B cell (primary cell): Measurements from ENCODE around the gene RAPGEF1. TPM values are rescaled to one million over a fixed set of nuclear protein-coding genes. Genes with fewer than 3 reads are reported as not detected.
A peak's percentile ranks its signal among the peaks of the same experiment; 100 is the strongest.

Experiments
- ATAC-seq: fragments of 200-7000 bp; cut with Tn5 transposase; one replicate; pipeline ENCODE4 v1.10.0; 2021; ENCODE audit warnings: low read depth, mild to moderate bottlenecking, moderate number of reproducible peaks, moderate library complexity
- CTCF ChIA-PET: fragments of 350-600 bp; sonication (Branson Sonifier 250); formaldehyde crosslinking; loops from one replicate; lab custom pipeline; 2021; ENCODE audit warnings: antibody characterized with exemption, inconsistent platforms; lab: Charles Lee
- POLR2A ChIA-PET: fragments of 350-600 bp; sonication (Branson Sonifier 250); formaldehyde crosslinking; loops from one replicate; lab custom pipeline; 2021; ENCODE audit warnings: antibody characterized with exemption; lab: Charles Lee
- DNase-seq: peaks from one replicate; pipeline ENCODE4 v3.0.0; 2013
- H2AFZ ChIP-seq: 2 replicates; pipeline ENCODE4 v1.6.1; 2012; ENCODE audit warnings: mild to moderate bottlenecking, low read depth, low read length; ENCODE audit not compliant: insufficient read depth, poor library complexity, severe bottlenecking
- H3K27ac ChIP-seq, 2 donors: 1 replicate in 1 of 2; 2 replicates in 1 of 2; pipeline ENCODE4 v1.5.1; 2012 to 2013; ENCODE audit warnings: low read length in 2 of 2, mild to moderate bottlenecking in 2 of 2, moderate library complexity in 1 of 2
- H3K27me3 ChIP-seq, 4 experiments: fragments of 200-600 bp in 1 of 4; sonication (generic) in 1 of 4; replicated peaks in 1 of 4; 1 replicate in 2 of 4; 2 replicates in 2 of 4; pipeline versions ENCODE4 v1.6.1 to v1.7.0; 2013 to 2016; ENCODE audit warnings: low read length in 3 of 4, mild to moderate bottlenecking in 2 of 4, mixed read lengths in 1 of 4, moderate library complexity in 1 of 4; ENCODE audit not compliant: insufficient read depth in 4 of 4, control insufficient read depth in 3 of 4; ENCODE audit errors: control extremely low read depth in 1 of 4
- H3K36me3 ChIP-seq, 2 experiments: replicated peaks in 1 of 2; 1 replicate in 1 of 2; 2 replicates in 1 of 2; pipeline versions ENCODE4 v1.6.1 to v1.7.1; 2013; ENCODE audit warnings: low read length in 1 of 2; ENCODE audit not compliant: insufficient read depth in 2 of 2, control insufficient read depth in 1 of 2; ENCODE audit errors: control extremely low read depth in 1 of 2, extremely low read depth in 1 of 2
- H3K4me1 ChIP-seq, 2 donors: fragments of 200-600 bp in 1 of 2; sonication (generic) in 1 of 2; 1 replicate in 1 of 2; 2 replicates in 1 of 2; pipeline versions ENCODE4 v1.5.1 to v1.6.1; 2013 to 2017; ENCODE audit warnings: low read length in 2 of 2; ENCODE audit not compliant: control insufficient read depth in 2 of 2, insufficient read depth in 2 of 2
- H3K4me2 ChIP-seq: replicated peaks from 2 replicates; pipeline ENCODE3; 2012; ENCODE audit warnings: mild to moderate bottlenecking, low read depth, low read length; ENCODE audit not compliant: poor library complexity, severe bottlenecking
- H3K4me3 ChIP-seq, 5 experiments: fragments of 200-600 bp in 1 of 5; sonication (generic) in 1 of 5; 1 replicate in 3 of 5; 2 replicates in 2 of 5; pipeline versions ENCODE4 v1.5.1 to v1.7.0; 2011 to 2016; ENCODE audit warnings: low read length in 4 of 5, mild to moderate bottlenecking in 4 of 5, low read depth in 2 of 5, control low read depth in 1 of 5, moderate library complexity in 1 of 5; ENCODE audit not compliant: insufficient read depth in 1 of 5; ENCODE audit errors: control extremely low read depth in 1 of 5, extremely low read depth in 1 of 5
- H3K79me2 ChIP-seq: fragments of 200-600 bp; sonication (generic); one replicate; pipeline ENCODE4 v1.6.0; 2016; ENCODE audit warnings: low read length; ENCODE audit not compliant: control insufficient read depth, insufficient read depth
- H3K9ac ChIP-seq: fragments of 200-600 bp; sonication (generic); 2 replicates; pipeline ENCODE4 v1.6.1; 2017; ENCODE audit warnings: mild to moderate bottlenecking, low read length, moderate library complexity
- H3K9me3 ChIP-seq, 3 donors: one replicate each; pipeline versions ENCODE4 v1.6.1 to v1.7.1; 2013; ENCODE audit warnings: low read length in 2 of 3; ENCODE audit not compliant: control insufficient read depth in 2 of 3, insufficient read depth in 1 of 3; ENCODE audit errors: control extremely low read depth in 1 of 3
- H4K20me1 ChIP-seq: 2 replicates; pipeline ENCODE4 v1.6.0; 2012; ENCODE audit warnings: mild to moderate bottlenecking, low read length; ENCODE audit not compliant: insufficient read depth, control insufficient read depth, poor library complexity, severe bottlenecking
- H3K27ac Mint-ChIP-seq: one replicate; pipeline ENCODE4 v1.8.0; 2021; ENCODE audit warnings: mixed read lengths
- H3K27me3 Mint-ChIP-seq: one replicate; pipeline ENCODE4 v1.8.0; 2021; ENCODE audit warnings: mixed read lengths
- H3K4me1 Mint-ChIP-seq: one replicate; pipeline ENCODE4 v1.8.0; 2021; ENCODE audit warnings: mixed read lengths
- H3K4me3 Mint-ChIP-seq: one replicate; pipeline ENCODE4 v1.8.0; 2021; ENCODE audit warnings: mixed read lengths
- H3K9me3 Mint-ChIP-seq: one replicate; pipeline ENCODE4 v1.8.0; 2022; ENCODE audit warnings: mixed read lengths; ENCODE audit not compliant: insufficient read depth
- EZH2 ChIP-seq: IDR thresholded peaks from 2 replicates; pipeline ENCODE4 v1.6.1; 2012; ENCODE audit warnings: borderline replicate concordance, low read depth, mild to moderate bottlenecking, moderate library complexity, low read length; ENCODE audit not compliant: insufficient read depth, poor library complexity, severe bottlenecking
- WGBS: methylation state at CpG from one replicate; pipeline ENCODE4 v1.1.5; 2013; ENCODE audit warnings: missing lambda C conversion rate; ENCODE audit not compliant: insufficient coverage; 5-methylcytosine and 5-hydroxymethylcytosine counted together
- intact Hi-C: fragments of 100-400 bp; cut with micrococcal nuclease; formaldehyde crosslinking; loops from one replicate; pipeline ENCODE4 v1.10.0; 2022
- polyA plus RNA-seq: library from polyadenylated mRNA; depleted of rRNA; stranded (reverse); fragments of >200 nt; gene quantifications from 2 replicates; pipeline ENCODE4 v1.2.3, GENCODE V29; 2012
- total RNA-seq, 2 donors: library from RNA; stranded (reverse); fragments of 120-200 nt in 1 of 2; gene quantifications; 1 replicate in 1 of 2; 2 replicates in 1 of 2; pipeline versions ENCODE4 v1.2.3 to v1.2.4, GENCODE V29; 2013 to 2022
- TF ChIP-seq, protein P1 (sequence below): fragments of 200-600 bp; IDR thresholded peaks from one replicate; pipeline ENCODE4 v1.8.0; 2022; ENCODE audit warnings: antibody characterized with exemption, mild to moderate bottlenecking

The RAPGEF1 gene
- total and polyA plus RNA-seq, 2 donors (not counting 1 experiment from before 2014, with no cell fraction given): 134 to 447 TPM

DNA sequence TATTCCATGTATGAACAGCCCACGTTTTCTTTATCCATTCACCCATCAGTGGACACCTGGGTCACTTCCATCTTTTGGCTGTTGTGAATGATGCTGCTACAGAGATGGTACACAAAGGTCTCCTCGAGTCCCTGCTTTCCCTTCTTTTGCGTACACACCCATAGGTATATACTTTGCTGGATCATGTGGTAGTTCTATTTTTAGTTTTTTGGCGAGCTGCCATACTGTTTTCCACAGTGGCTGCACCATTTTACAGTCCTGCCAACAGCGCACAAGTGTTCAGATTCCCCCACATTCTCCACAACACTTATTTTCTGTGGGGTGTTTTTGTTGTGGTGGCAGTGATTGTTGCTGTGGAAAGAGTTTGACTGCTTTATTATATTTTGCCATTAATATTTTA lies 16.2 kb downstream of the RAPGEF1 start:
- ChIA-PET POLR2A (no interaction called here), CTCF (interaction anchor here (1.4 to 1.5 kb wide), 2 partner anchors 9 to 12 kb away, joined by 3 to 4 read pairs; no protein-coding TSS in a partner anchor)
- peaks cover 87% of the 10 kb centered on the region for H3K4me1 Mint-ChIP-seq
- peaks cover 24% of the 10 kb centered on the region for H4K20me1 ChIP-seq
- peaks cover 0 to 18% of the 10 kb centered on the region in 2 experiments for H3K36me3 ChIP-seq
- intact Hi-C loops: loop anchor here (2.0 kb wide), 1 partner anchor 15 kb away; no protein-coding TSS in a partner anchor
- WGBS: no CpG with 5 or more reads among the region's 5 CpGs
- H3K9me3 Mint-ChIP-seq: no peaks in the 10 kb centered on the region
- peak overlapping the region; percentile 79 for H3K4me2 ChIP-seq
- no peaks in the 10 kb centered on the region for H3K27me3 ChIP-seq
- no peak for DNase-seq
- peaks cover 88% of the 10 kb centered on the region for H3K79me2 ChIP-seq
- no peaks in the 10 kb centered on the region for H3K9me3 ChIP-seq
- peak overlapping the region; percentile 82 to 100 for H3K27ac ChIP-seq
- H3K9ac ChIP-seq: no peak overlapping the region
- peak overlapping the region; percentile 57 for H3K4me3 Mint-ChIP-seq
- peaks cover 93 to 94% of the 10 kb centered on the region in 2 donors for H3K4me1 ChIP-seq
- H3K27ac Mint-ChIP-seq: peak overlapping the region; percentile 76
- TF ChIP-seq, protein P1, sequence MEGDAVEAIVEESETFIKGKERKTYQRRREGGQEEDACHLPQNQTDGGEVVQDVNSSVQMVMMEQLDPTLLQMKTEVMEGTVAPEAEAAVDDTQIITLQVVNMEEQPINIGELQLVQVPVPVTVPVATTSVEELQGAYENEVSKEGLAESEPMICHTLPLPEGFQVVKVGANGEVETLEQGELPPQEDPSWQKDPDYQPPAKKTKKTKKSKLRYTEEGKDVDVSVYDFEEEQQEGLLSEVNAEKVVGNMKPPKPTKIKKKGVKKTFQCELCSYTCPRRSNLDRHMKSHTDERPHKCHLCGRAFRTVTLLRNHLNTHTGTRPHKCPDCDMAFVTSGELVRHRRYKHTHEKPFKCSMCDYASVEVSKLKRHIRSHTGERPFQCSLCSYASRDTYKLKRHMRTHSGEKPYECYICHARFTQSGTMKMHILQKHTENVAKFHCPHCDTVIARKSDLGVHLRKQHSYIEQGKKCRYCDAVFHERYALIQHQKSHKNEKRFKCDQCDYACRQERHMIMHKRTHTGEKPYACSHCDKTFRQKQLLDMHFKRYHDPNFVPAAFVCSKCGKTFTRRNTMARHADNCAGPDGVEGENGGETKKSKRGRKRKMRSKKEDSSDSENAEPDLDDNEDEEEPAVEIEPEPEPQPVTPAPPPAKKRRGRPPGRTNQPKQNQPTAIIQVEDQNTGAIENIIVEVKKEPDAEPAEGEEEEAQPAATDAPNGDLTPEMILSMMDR: no peak
- no peak for TF ChIP-seq EZH2
- no peaks in the 10 kb centered on the region for H3K27me3 Mint-ChIP-seq
- no peak for ATAC-seq
- H2AFZ ChIP-seq: no peak overlapping the region
- H3K4me3 ChIP-seq: no peak overlapping the region

GRCh38 chr9:131722255-131722654 lies 17.6 kb downstream of the RAPGEF1 start:
- Histone ChIP-seq H3K27me3 (no peaks in the 10 kb centered on the region), H3K79me2 (peaks cover 99% of the 10 kb centered on the region), H3K36me3 (peaks cover 0 to 24% of the 10 kb centered on the region in 2 experiments), H3K4me3 (no peak overlapping the region), H4K20me1 (peaks cover 35% of the 10 kb centered on the region), H3K4me2 (peak overlapping the region; percentile 11), H2AFZ (no peak overlapping the region), H3K9ac (no peak overlapping the region), H3K27ac (peak overlapping the region in 1 of 2 donors; percentile 74), H3K9me3 (no peaks in the 10 kb centered on the region), H3K4me1 (peaks cover 87 to 93% of the 10 kb centered on the region in 2 donors)
- TF ChIP-seq, protein P1: no peak
- TF ChIP-seq EZH2: no peak
- DNase-seq: no peak
- no peaks in the 10 kb centered on the region for H3K9me3 Mint-ChIP-seq
- peaks cover 87% of the 10 kb centered on the region for H3K4me1 Mint-ChIP-seq
- CTCF ChIA-PET: interaction anchor here (1.0 to 1.5 kb wide), 4 partner anchors 9 to 116 kb away, joined by 3 to 4 read pairs (median 4); no protein-coding TSS in a partner anchor
- no peaks in the 10 kb centered on the region for H3K27me3 Mint-ChIP-seq
- ATAC-seq: no peak
- POLR2A ChIA-PET: no interaction called here
- WGBS: 93% methylated on average over 7 of the region's 8 CpGs
- intact Hi-C loops: no loop called here
- peak overlapping the region; percentile 73 for H3K27ac Mint-ChIP-seq
- no peak overlapping the region for H3K4me3 Mint-ChIP-seq
